Activated naive CD8-positive, alpha-beta T cell treated with anti-CD3 and anti-CD28 coated beads, Interleukin-2, amount 10 ng/mL, durations not matched to agents 7 days and 5 days (primary cell): ENCODE measurements around the gene PLEKHM3. TPM values are rescaled to one million over a fixed set of nuclear protein-coding genes. Genes with fewer than 3 reads are reported as not detected.

Source experiments
- ATAC-seq: fragments of 150-1000 bp; cut with Tn5 transposase; one replicate; pipeline ENCODE4 v1.10.0; 2021; ENCODE audit warnings: low read depth, moderate library complexity
- POLR2A ChIA-PET: fragments of 350-600 bp; sonication (Branson Sonifier 250); formaldehyde crosslinking; loops from one replicate; lab custom pipeline; 2021; ENCODE audit warnings: antibody characterized with exemption; lab: Charles Lee
- DNase-seq: peaks from one replicate; pipeline ENCODE4 v3.0.0; 2021
- H3K27ac Mint-ChIP-seq: one replicate; pipeline ENCODE4 v1.8.0; 2022; ENCODE audit warnings: mild to moderate bottlenecking, mixed read lengths
- H3K27me3 Mint-ChIP-seq: one replicate; pipeline ENCODE4 v1.8.0; 2022; ENCODE audit warnings: mild to moderate bottlenecking, moderate library complexity, mixed read lengths
- H3K36me3 Mint-ChIP-seq: one replicate; pipeline ENCODE4 v1.8.0; 2021; ENCODE audit warnings: mild to moderate bottlenecking, mixed read lengths
- H3K4me1 Mint-ChIP-seq: one replicate; pipeline ENCODE4 v1.8.0; 2021; ENCODE audit warnings: mixed read lengths
- H3K4me3 Mint-ChIP-seq: one replicate; pipeline ENCODE4 v1.8.0; 2022; ENCODE audit warnings: mild to moderate bottlenecking, moderate library complexity, mixed read lengths
- H3K9me3 Mint-ChIP-seq: one replicate; pipeline ENCODE4 v1.8.0; 2021; ENCODE audit warnings: mixed read lengths
- total RNA-seq, 2 experiments: library from RNA; stranded (reverse); gene quantifications; one replicate each; pipeline ENCODE4 v1.2.3, GENCODE V29; 2021

Gene PLEKHM3
- total RNA-seq, 2 experiments from 2014 or later, result 8.7 to 9.5 TPM

- no peaks in the 10 kb centered on the region for H3K4me1 Mint-ChIP-seq
- no peaks in the 10 kb centered on the region for H3K36me3 Mint-ChIP-seq
- no peaks in the 10 kb centered on the region for H3K9me3 Mint-ChIP-seq
- DNase-seq (no peak), ATAC-seq (no peak)
- no peak overlapping the region for H3K4me3 Mint-ChIP-seq
- peaks cover 17% of the 10 kb centered on the region for H3K27me3 Mint-ChIP-seq
- no peak overlapping the region for H3K27ac Mint-ChIP-seq
- POLR2A ChIA-PET, result no interaction called here
These were observed 22.5 kb upstream of the PLEKHM3 start for GRCh38 chr2:208047840-208048239.

- Mint-ChIP-seq H3K27ac (no peak overlapping the region), H3K27me3 (peaks cover 14% of the 10 kb centered on the region), H3K9me3 (no peaks in the 10 kb centered on the region), H3K4me1 (no peaks in the 10 kb centered on the region), H3K36me3 (no peaks in the 10 kb centered on the region), H3K4me3 (no peak overlapping the region)
- ATAC-seq (no peak), DNase-seq (no peak)
- POLR2A ChIA-PET, result no interaction called here
These were observed 21.4 kb upstream of the PLEKHM3 start for GRCh38 chr2:208046686-208047085.

- H3K4me3 Mint-ChIP-seq, result no peak overlapping the region
- H3K36me3 Mint-ChIP-seq, result no peaks in the 10 kb centered on the region
- DNase-seq (no peak), ATAC-seq (no peak)
- H3K4me1 Mint-ChIP-seq, result no peaks in the 10 kb centered on the region
- H3K9me3 Mint-ChIP-seq, result no peaks in the 10 kb centered on the region
- no peak overlapping the region for H3K27ac Mint-ChIP-seq
- peaks cover 20% of the 10 kb centered on the region for H3K27me3 Mint-ChIP-seq
- POLR2A ChIA-PET, result no interaction called here
These were observed 17.1 kb upstream of the PLEKHM3 start for GRCh38 chr2:208042450-208042849.

GRCh38 chr2:208042041-208042440 lies 16.7 kb upstream of the PLEKHM3 start:
- Mint-ChIP-seq H3K4me1 (no peaks in the 10 kb centered on the region), H3K27ac (no peak overlapping the region), H3K36me3 (no peaks in the 10 kb centered on the region), H3K4me3 (no peak overlapping the region), H3K27me3 (peaks cover 20% of the 10 kb centered on the region), H3K9me3 (no peaks in the 10 kb centered on the region)
- POLR2A ChIA-PET, result no interaction called here
- ATAC-seq, result no peak
- no peak for DNase-seq

- no peaks in the 10 kb centered on the region for H3K36me3 Mint-ChIP-seq
- peak; percentile 66 for DNase-seq
These were observed 15.2 kb upstream of the PLEKHM3 start for GRCh38 chr2:208040199-208041171.

GRCh38 chr2:208039376-208040110 lies 14.2 kb upstream of the PLEKHM3 start:
- H3K4me1 Mint-ChIP-seq, result no peaks in the 10 kb centered on the region
- H3K9me3 Mint-ChIP-seq, result no peaks in the 10 kb centered on the region
- H3K4me3 Mint-ChIP-seq, result no peak overlapping the region
- no peak for ATAC-seq
- no peak overlapping the region for H3K27ac Mint-ChIP-seq
- H3K36me3 Mint-ChIP-seq, result no peaks in the 10 kb centered on the region
- POLR2A ChIA-PET, result no interaction called here
- peaks cover 9% of the 10 kb centered on the region for H3K27me3 Mint-ChIP-seq
- no peak for DNase-seq

More at GRCh38 chr2:208040199-208041171, 15.2 kb upstream of the PLEKHM3 start:
- POLR2A ChIA-PET, result interaction anchor here (0.6 kb wide), 1 partner anchor 1274 kb away, joined by 3 read pairs; no protein-coding TSS in a partner anchor
- ATAC-seq, result peak; percentile 70
- no peak overlapping the region for H3K4me3 Mint-ChIP-seq
- no peak overlapping the region for H3K27ac Mint-ChIP-seq
- H3K27me3 Mint-ChIP-seq, result peaks cover 15% of the 10 kb centered on the region
- H3K9me3 Mint-ChIP-seq, result no peaks in the 10 kb centered on the region
- H3K4me1 Mint-ChIP-seq, result no peaks in the 10 kb centered on the region

- no peak for ATAC-seq
- Mint-ChIP-seq H3K27ac (no peak overlapping the region), H3K36me3 (no peaks in the 10 kb centered on the region), H3K4me3 (no peak overlapping the region), H3K27me3 (peaks cover 6% of the 10 kb centered on the region), H3K9me3 (no peaks in the 10 kb centered on the region), H3K4me1 (no peaks in the 10 kb centered on the region)
- no peak for DNase-seq
- POLR2A ChIA-PET, result no interaction called here
These were observed 12.5 kb upstream of the PLEKHM3 start for GRCh38 chr2:208037564-208038487.

GRCh38 chr2:208036357-208036756 lies 11.0 kb upstream of the PLEKHM3 start:
- H3K9me3 Mint-ChIP-seq, result no peaks in the 10 kb centered on the region
- H3K27me3 Mint-ChIP-seq, result peaks cover 9% of the 10 kb centered on the region
- ATAC-seq (no peak), DNase-seq (no peak)
- H3K36me3 Mint-ChIP-seq, result no peaks in the 10 kb centered on the region
- no peak overlapping the region for H3K27ac Mint-ChIP-seq
- POLR2A ChIA-PET, result no interaction called here
- no peaks in the 10 kb centered on the region for H3K4me1 Mint-ChIP-seq
- H3K4me3 Mint-ChIP-seq, result no peak overlapping the region

GRCh38 chr2:208034503-208035140 lies 9.3 kb upstream of the PLEKHM3 start:
- POLR2A ChIA-PET, result no interaction called here
- Mint-ChIP-seq H3K4me3 (no peak overlapping the region), H3K4me1 (no peaks in the 10 kb centered on the region), H3K27me3 (peaks cover 4% of the 10 kb centered on the region), H3K27ac (no peak overlapping the region), H3K9me3 (no peaks in the 10 kb centered on the region), H3K36me3 (no peaks in the 10 kb centered on the region)
- ATAC-seq (no peak), DNase-seq (no peak)

- Mint-ChIP-seq H3K4me3 (no peak overlapping the region), H3K9me3 (no peaks in the 10 kb centered on the region), H3K4me1 (no peaks in the 10 kb centered on the region), H3K27ac (no peak overlapping the region), H3K27me3 (peaks cover 6% of the 10 kb centered on the region), H3K36me3 (no peaks in the 10 kb centered on the region)
- DNase-seq, result no peak
- POLR2A ChIA-PET, result no interaction called here
- ATAC-seq, result peak; percentile 52
These were observed 8.6 kb upstream of the PLEKHM3 start for GRCh38 chr2:208033701-208034502.

GRCh38 chr2:208031608-208032019 lies 6.3 kb upstream of the PLEKHM3 start:
- POLR2A ChIA-PET, result no interaction called here

GRCh38 chr2:208025814-208026184 lies 472 bp upstream of the PLEKHM3 start:
- peak; percentile 49 for DNase-seq
- Mint-ChIP-seq H3K4me1 (peaks cover 13% of the 10 kb centered on the region), H3K4me3 (peak overlapping the region; percentile 99), H3K9me3 (no peaks in the 10 kb centered on the region), H3K36me3 (peaks cover 1% of the 10 kb centered on the region), H3K27ac (peak overlapping the region; percentile 93), H3K27me3 (peaks cover 2% of the 10 kb centered on the region)
- POLR2A ChIA-PET, result interaction anchor here (0.7 to 1.5 kb wide), 5 partner anchors 13 to 496 kb away, joined by 3 to 9 read pairs (median 3); partner anchors contain the start of gene METTL21A
- peak; percentile 26 for ATAC-seq

More at GRCh38 chr2:208031608-208032019, 6.3 kb upstream of the PLEKHM3 start:
- H3K27ac Mint-ChIP-seq, result no peak overlapping the region
- H3K27me3 Mint-ChIP-seq, result peaks cover 6% of the 10 kb centered on the region
- DNase-seq (no peak), ATAC-seq (no peak)
- H3K4me1 Mint-ChIP-seq, result no peaks in the 10 kb centered on the region
- no peak overlapping the region for H3K4me3 Mint-ChIP-seq
- H3K9me3 Mint-ChIP-seq, result no peaks in the 10 kb centered on the region
- H3K36me3 Mint-ChIP-seq, result no peaks in the 10 kb centered on the region
